Hematopoietic multipotent progenitor cell treated with erythropoietin and hydrocortisone succinate and interleukin-3 and kit ligand, for 4 days (in vitro differentiated cells): ENCODE data around the gene KIAA0825.
A peak's percentile ranks its signal among the peaks of the same experiment; 100 is the strongest.

ENCODE experiments used
- DNase-seq: peaks from one replicate; pipeline ENCODE4 v3.0.0-alpha.2; 2015

Gene KIAA0825

GRCh38 chr5:94309141-94309540 is 309.3 kb downstream of the KIAA0825 start:
- no peak for DNase-seq

- DNase-seq, result no peak
Measured at GRCh38 chr5:94308442-94308841, 310.0 kb downstream of the KIAA0825 start.

- DNase-seq, result no peak
Measured at GRCh38 chr5:94304146-94304545, 314.3 kb downstream of the KIAA0825 start.

- DNase-seq, result no peak
Measured at GRCh38 chr5:94288937-94289336, 329.5 kb downstream of the KIAA0825 start.

GRCh38 chr5:94285984-94286383 is 332.4 kb downstream of the KIAA0825 start:
- no peak for DNase-seq

GRCh38 chr5:94283093-94283492 is 335.3 kb downstream of the KIAA0825 start:
- DNase-seq, result no peak

GRCh38 chr5:94281236-94281801 is 337.1 kb downstream of the KIAA0825 start:
- DNase-seq, result no peak

GRCh38 chr5:94276751-94277150 is 341.7 kb downstream of the KIAA0825 start:
- DNase-seq, result peak; percentile 15

- DNase-seq, result peak; percentile 3
Measured at GRCh38 chr5:94276048-94276447, 342.4 kb downstream of the KIAA0825 start.

GRCh38 chr5:94274707-94275106 is 343.7 kb downstream of the KIAA0825 start:
- no peak for DNase-seq

GRCh38 chr5:94268226-94268625 is 350.2 kb downstream of the KIAA0825 start:
- peak; percentile 18 for DNase-seq

GRCh38 chr5:94267350-94267899 is 351.0 kb downstream of the KIAA0825 start:
- DNase-seq, result no peak

- DNase-seq, result no peak
Measured at GRCh38 chr5:94266170-94266569, 352.2 kb downstream of the KIAA0825 start.

- DNase-seq, result no peak
Measured at GRCh38 chr5:94263068-94263467, 355.3 kb downstream of the KIAA0825 start.

- DNase-seq, result no peak
Measured at GRCh38 chr5:94260096-94260495, 358.3 kb downstream of the KIAA0825 start.

- DNase-seq, result no peak
Measured at GRCh38 chr5:94254214-94254613, 364.2 kb downstream of the KIAA0825 start.

GRCh38 chr5:94250985-94251384 is 367.4 kb downstream of the KIAA0825 start:
- DNase-seq, result no peak

- no peak for DNase-seq
Measured at GRCh38 chr5:94249430-94249829, 369.0 kb downstream of the KIAA0825 start.

GRCh38 chr5:94248175-94248875 is 370.1 kb downstream of the KIAA0825 start:
- no peak for DNase-seq

- DNase-seq, result peak; percentile 81
Measured at GRCh38 chr5:94245608-94246007, 372.8 kb downstream of the KIAA0825 start.

- peak; percentile 44 for DNase-seq
Measured at GRCh38 chr5:94244921-94245320, 373.5 kb downstream of the KIAA0825 start.

GRCh38 chr5:94243612-94244011 is 374.8 kb downstream of the KIAA0825 start:
- DNase-seq, result no peak

GRCh38 chr5:94240993-94241651 is 377.3 kb downstream of the KIAA0825 start:
- no peak for DNase-seq

- DNase-seq, result no peak
Measured at GRCh38 chr5:94240596-94240992, 377.8 kb downstream of the KIAA0825 start.
